ENCODE results near the gene PPP1R3G. TPM values are rescaled to one million over a fixed set of nuclear protein-coding genes. Genes with fewer than 3 reads are reported as not detected.
A peak's percentile ranks its signal among the peaks of the same experiment; 100 is the strongest.

The PPP1R3G gene
- total RNA-seq, 1 donor from 2014 or later, result 0.39 TPM

DNA sequence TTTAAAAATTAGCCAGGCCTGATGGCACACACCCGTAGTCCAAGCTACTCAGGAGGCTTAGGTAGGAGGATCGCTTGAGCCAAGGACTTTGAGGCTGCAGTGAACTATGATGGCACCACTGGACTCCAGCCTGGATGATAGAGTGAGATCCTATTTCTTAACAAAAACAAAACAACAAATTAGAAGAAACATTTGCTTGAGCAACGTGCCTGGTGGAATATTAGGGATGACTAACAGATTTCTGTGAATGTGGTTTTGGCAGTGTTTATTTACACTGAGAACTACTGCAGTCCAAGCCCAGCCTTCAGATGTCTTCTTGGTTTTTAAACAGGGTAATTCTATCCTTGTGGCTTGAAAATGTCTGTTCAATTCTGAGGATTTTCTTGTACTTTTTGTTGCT, 9.2 kb downstream of the PPP1R3G start:
- peaks cover 3% of the 10 kb centered on the region for H3K9me3 Mint-ChIP-seq (ENCODE audit: unreplicated experiment)

DNA sequence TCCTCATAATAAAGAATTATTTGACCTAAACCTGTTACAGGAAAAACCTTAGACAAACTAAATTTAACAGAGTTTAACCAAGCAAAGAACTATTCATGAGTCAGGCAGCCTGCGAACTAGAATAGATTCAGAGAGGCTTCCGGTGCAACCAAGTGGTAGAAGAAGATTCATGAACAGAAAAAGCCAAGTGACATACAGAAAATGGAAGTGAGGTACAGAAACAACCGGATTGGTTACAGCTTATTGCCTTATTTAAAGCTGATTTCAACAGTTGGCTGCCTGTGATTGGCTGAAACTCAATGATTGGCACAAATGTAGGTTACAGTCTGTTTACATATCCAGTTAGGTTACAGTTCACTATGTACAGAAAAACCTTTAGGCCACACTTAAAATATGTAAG, 10.1 kb downstream of the PPP1R3G start:
- Histone ChIP-seq H3K27me3 (ENCODE audit: insufficient read depth, low read length) (peaks cover 36% of the 10 kb centered on the region), H3K4me1 (ENCODE audit: insufficient read depth, low read length) (peaks cover 10% of the 10 kb centered on the region), H3K9me3 (ENCODE audit: insufficient read depth, low read depth, low read length) (no peaks in the 10 kb centered on the region), H3K27ac (ENCODE audit: low read depth, low read length) (no peak overlapping the region), H3K36me3 (ENCODE audit: insufficient read depth, low read length) (no peaks in the 10 kb centered on the region), H3K4me3 (ENCODE audit: insufficient read depth, low read depth, low read length) (no peak overlapping the region), H3K4me2 (ENCODE audit: low read length) (peak overlapping the region; percentile 67), H4K20me1 (ENCODE audit: insufficient read depth, low read length) (peaks cover 7% of the 10 kb centered on the region), H2AFZ (ENCODE audit: low read depth, low read length) (no peak overlapping the region), H3K9ac (ENCODE audit: low read length) (no peak overlapping the region), H3K79me2 (ENCODE audit: insufficient read depth, low read length) (no peaks in the 10 kb centered on the region)
- H3K27me3 Mint-ChIP-seq (ENCODE audit: low read depth, unreplicated experiment), result peaks cover 21% of the 10 kb centered on the region
- no peak for TF ChIP-seq EZH2 (IDR thresholded peaks at IDR 0.05; ENCODE audit: insufficient read depth, low read length)
- TF ChIP-seq, protein P1, sequence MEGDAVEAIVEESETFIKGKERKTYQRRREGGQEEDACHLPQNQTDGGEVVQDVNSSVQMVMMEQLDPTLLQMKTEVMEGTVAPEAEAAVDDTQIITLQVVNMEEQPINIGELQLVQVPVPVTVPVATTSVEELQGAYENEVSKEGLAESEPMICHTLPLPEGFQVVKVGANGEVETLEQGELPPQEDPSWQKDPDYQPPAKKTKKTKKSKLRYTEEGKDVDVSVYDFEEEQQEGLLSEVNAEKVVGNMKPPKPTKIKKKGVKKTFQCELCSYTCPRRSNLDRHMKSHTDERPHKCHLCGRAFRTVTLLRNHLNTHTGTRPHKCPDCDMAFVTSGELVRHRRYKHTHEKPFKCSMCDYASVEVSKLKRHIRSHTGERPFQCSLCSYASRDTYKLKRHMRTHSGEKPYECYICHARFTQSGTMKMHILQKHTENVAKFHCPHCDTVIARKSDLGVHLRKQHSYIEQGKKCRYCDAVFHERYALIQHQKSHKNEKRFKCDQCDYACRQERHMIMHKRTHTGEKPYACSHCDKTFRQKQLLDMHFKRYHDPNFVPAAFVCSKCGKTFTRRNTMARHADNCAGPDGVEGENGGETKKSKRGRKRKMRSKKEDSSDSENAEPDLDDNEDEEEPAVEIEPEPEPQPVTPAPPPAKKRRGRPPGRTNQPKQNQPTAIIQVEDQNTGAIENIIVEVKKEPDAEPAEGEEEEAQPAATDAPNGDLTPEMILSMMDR (IDR thresholded peaks at IDR 0.05; ENCODE audit: insufficient read depth, low read depth, low read length), result no peak
- peaks cover 6% of the 10 kb centered on the region for H3K9me3 Mint-ChIP-seq (ENCODE audit: unreplicated experiment)
- no peak overlapping the region for H3K4me3 Mint-ChIP-seq (ENCODE audit: unreplicated experiment)
- DNase-seq (ENCODE audit: low read depth) (peak; percentile 73), FAIRE-seq (no peak)
- H3K4me1 Mint-ChIP-seq (ENCODE audit: low read depth, unreplicated experiment), result peaks cover 9% of the 10 kb centered on the region
- H3K36me3 Mint-ChIP-seq (ENCODE audit: low read depth, unreplicated experiment), result peaks cover 2% of the 10 kb centered on the region
- no peak overlapping the region for H3K27ac Mint-ChIP-seq (ENCODE audit: unreplicated experiment)

More for the DNA sequence above, 9.2 kb downstream of the PPP1R3G start:
- Mint-ChIP-seq H3K4me3 (ENCODE audit: unreplicated experiment) (no peak overlapping the region), H3K27ac (ENCODE audit: unreplicated experiment) (no peak overlapping the region), H3K27me3 (ENCODE audit: low read depth, unreplicated experiment) (peaks cover 21% of the 10 kb centered on the region), H3K36me3 (ENCODE audit: low read depth, unreplicated experiment) (no peaks in the 10 kb centered on the region), H3K4me1 (ENCODE audit: low read depth, unreplicated experiment) (peaks cover 11% of the 10 kb centered on the region)
- Histone ChIP-seq H4K20me1 (ENCODE audit: insufficient read depth, low read length) (peaks cover 7% of the 10 kb centered on the region), H3K4me1 (ENCODE audit: insufficient read depth, low read length) (peaks cover 10% of the 10 kb centered on the region), H3K9me3 (ENCODE audit: insufficient read depth, low read depth, low read length) (no peaks in the 10 kb centered on the region), H3K9ac (ENCODE audit: low read length) (no peak overlapping the region), H3K27me3 (ENCODE audit: insufficient read depth, low read length) (peaks cover 43% of the 10 kb centered on the region), H3K4me2 (ENCODE audit: low read length) (peak overlapping the region; percentile 67), H3K27ac (ENCODE audit: low read depth, low read length) (no peak overlapping the region), H3K36me3 (ENCODE audit: insufficient read depth, low read length) (no peaks in the 10 kb centered on the region), H3K4me3 (ENCODE audit: insufficient read depth, low read depth, low read length) (no peak overlapping the region), H3K79me2 (ENCODE audit: insufficient read depth, low read length) (no peaks in the 10 kb centered on the region), H2AFZ (ENCODE audit: low read depth, low read length) (no peak overlapping the region)
- peak; percentile 97 for DNase-seq (ENCODE audit: low read depth)
- TF ChIP-seq EZH2 (IDR thresholded peaks at IDR 0.05; ENCODE audit: insufficient read depth, low read length), result no peak
- TF ChIP-seq, protein P1 (IDR thresholded peaks at IDR 0.05; ENCODE audit: insufficient read depth, low read depth, low read length), result no peak
- peak; percentile 81 for FAIRE-seq

DNA sequence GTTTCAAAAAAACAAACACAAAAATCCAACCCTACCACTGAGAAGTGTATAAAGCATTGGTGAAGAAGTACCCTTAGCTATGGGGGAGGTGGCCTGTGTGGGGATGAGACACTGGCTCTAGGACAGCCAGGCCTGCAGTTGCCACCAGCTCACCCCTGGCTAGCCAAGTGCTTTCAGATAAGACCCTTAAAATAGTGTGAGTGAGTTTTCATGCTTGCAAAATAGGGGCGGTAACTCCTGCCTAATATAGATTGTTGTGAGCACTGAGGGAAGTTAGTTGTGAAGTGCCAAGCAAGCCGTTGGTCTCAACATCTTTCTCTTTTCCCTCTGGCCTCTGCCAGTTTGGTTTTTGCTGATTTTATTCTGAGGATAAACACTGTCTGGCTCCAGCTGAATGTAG, 11.3 kb downstream of the PPP1R3G start:
- H3K27ac ChIP-seq (ENCODE audit: low read depth, low read length), result no peak overlapping the region
- no peaks in the 10 kb centered on the region for H3K9me3 ChIP-seq (ENCODE audit: insufficient read depth, low read depth, low read length)
- peaks cover 13% of the 10 kb centered on the region for H3K27me3 Mint-ChIP-seq (ENCODE audit: low read depth, unreplicated experiment)
- H3K4me1 Mint-ChIP-seq (ENCODE audit: low read depth, unreplicated experiment), result peaks cover 9% of the 10 kb centered on the region
- H2AFZ ChIP-seq (ENCODE audit: low read depth, low read length), result no peak overlapping the region
- H3K27me3 ChIP-seq (ENCODE audit: insufficient read depth, low read length), result peaks cover 27% of the 10 kb centered on the region
- H3K9me3 Mint-ChIP-seq (ENCODE audit: unreplicated experiment), result peaks cover 8% of the 10 kb centered on the region
- no peaks in the 10 kb centered on the region for H3K79me2 ChIP-seq (ENCODE audit: insufficient read depth, low read length)
- no peak overlapping the region for H3K4me2 ChIP-seq (ENCODE audit: low read length)
- TF ChIP-seq, protein P1 (IDR thresholded peaks at IDR 0.05; ENCODE audit: insufficient read depth, low read depth, low read length), result no peak
- no peak for TF ChIP-seq EZH2 (IDR thresholded peaks at IDR 0.05; ENCODE audit: insufficient read depth, low read length)
- H4K20me1 ChIP-seq (ENCODE audit: insufficient read depth, low read length), result peaks cover 7% of the 10 kb centered on the region
- H3K4me3 Mint-ChIP-seq (ENCODE audit: unreplicated experiment), result no peak overlapping the region
- FAIRE-seq, result no peak
- H3K4me1 ChIP-seq (ENCODE audit: insufficient read depth, low read length), result peaks cover 10% of the 10 kb centered on the region
- DNase-seq (ENCODE audit: low read depth), result no peak
- peaks cover 7% of the 10 kb centered on the region for H3K36me3 Mint-ChIP-seq (ENCODE audit: low read depth, unreplicated experiment)
- no peak overlapping the region for H3K4me3 ChIP-seq (ENCODE audit: insufficient read depth, low read depth, low read length)
- H3K36me3 ChIP-seq (ENCODE audit: insufficient read depth, low read length), result no peaks in the 10 kb centered on the region
- no peak overlapping the region for H3K9ac ChIP-seq (ENCODE audit: low read length)
- no peak overlapping the region for H3K27ac Mint-ChIP-seq (ENCODE audit: unreplicated experiment)

Data from astrocyte (in vitro differentiated cells and primary cell).